DND-41 (cell line): ENCODE data around the gene ATAD5.

Experiments used
- CTCF ChIP-seq: IDR thresholded peaks from 2 replicates; pipeline ENCODE4 v1.5.1; 2012; ENCODE audit warnings: borderline replicate concordance, low read length, moderate library complexity, mild to moderate bottlenecking; ENCODE audit not compliant: poor library complexity, severe bottlenecking; ENCODE audit errors: extremely low read depth
- EZH2 ChIP-seq: IDR thresholded peaks from 3 replicates; pipeline ENCODE4 v1.6.1; 2012; ENCODE audit warnings: borderline replicate concordance, low read depth, mild to moderate bottlenecking, moderate library complexity, low read length, inconsistent platforms; ENCODE audit not compliant: severe bottlenecking

- TF ChIP-seq CTCF (no peak), EZH2 (no peak)
Measured at GRCh38 chr17:30894236-30894635, 62.5 kb downstream of the ATAD5 start.
